ENCODE measurements around the gene CASP7. TPM values are rescaled to one million over a fixed set of nuclear protein-coding genes. Genes with fewer than 3 reads are reported as not detected.

The CASP7 gene
- total RNA-seq, 1 experiment from 2014 or later, result 38.2 TPM

DNA sequence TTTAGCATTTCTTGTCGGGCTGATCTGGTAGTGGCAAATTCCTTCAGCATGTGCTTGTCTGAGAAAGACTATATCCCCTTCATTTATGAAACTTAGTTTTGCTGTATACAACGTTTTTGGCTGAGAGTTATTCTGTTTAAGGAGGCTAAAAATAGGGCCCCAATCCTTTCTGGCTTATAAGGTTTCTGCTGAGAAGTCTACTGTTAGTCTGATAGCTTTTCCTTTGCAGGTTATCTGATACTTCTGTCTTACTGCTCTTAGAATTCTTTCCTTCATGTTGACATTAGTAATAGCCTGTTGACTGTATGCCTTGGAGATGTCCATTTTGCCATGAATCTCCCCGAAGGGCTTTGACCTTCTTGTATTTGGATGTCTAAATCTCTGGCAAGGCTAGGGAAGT lies 9.9 kb downstream of the CASP7 start:
- POLR2A ChIA-PET, result no interaction called here
- DNase-seq (ENCODE audit: low read depth, low spot score) (no peak), ATAC-seq (no peak)
- CTCF ChIA-PET, result no interaction called here
- Histone ChIP-seq H3K36me3 (ENCODE audit: control insufficient read depth, insufficient read depth, low read length) (no peaks in the 10 kb centered on the region), H3K9me3 (ENCODE audit: control insufficient read depth, insufficient read depth, low read depth, low read length) (peaks cover 20% of the 10 kb centered on the region; the same call in 1 of the 2 replicates), H3K27ac (ENCODE audit: low read length) (no peak overlapping the region), H3K4me1 (ENCODE audit: control insufficient read depth, insufficient read depth, low read length) (no peaks in the 10 kb centered on the region), H3K27me3 (ENCODE audit: control insufficient read depth, insufficient read depth, low read length) (no peaks in the 10 kb centered on the region), H3K4me3 (ENCODE audit: low read depth in 2 of 2, low read length in 2 of 2) (no peak overlapping the region)
- TF ChIP-seq TCF7L2 (IDR thresholded peaks at IDR 0.05; ENCODE audit: low read depth, low read length) (no peak), REST (IDR thresholded peaks at IDR 0.05; ENCODE audit: insufficient read depth in 1 of 2, low read depth in 2 of 2, low read length in 1 of 2) (no peak), SIN3A (IDR thresholded peaks at IDR 0.05; ENCODE audit: borderline replicate concordance, insufficient read depth, low read depth, low read length) (no peak), POLR2AphosphoS5 (IDR thresholded peaks at IDR 0.05; ENCODE audit: low read depth, low read length) (no peak), CTCF (IDR thresholded peaks at IDR 0.05) (no peak)
- intact Hi-C loops (cut with micrococcal nuclease; ENCODE audit: unreplicated experiment), result no loop called here
- BruUV-seq (replicated peaks), result no TSS peak
- in situ Hi-C loops (cut with HindIII; ENCODE audit: low pct_unique_long_range_greater_than_20kb, low sequenced_read_pairs), result no loop called here

DNA sequence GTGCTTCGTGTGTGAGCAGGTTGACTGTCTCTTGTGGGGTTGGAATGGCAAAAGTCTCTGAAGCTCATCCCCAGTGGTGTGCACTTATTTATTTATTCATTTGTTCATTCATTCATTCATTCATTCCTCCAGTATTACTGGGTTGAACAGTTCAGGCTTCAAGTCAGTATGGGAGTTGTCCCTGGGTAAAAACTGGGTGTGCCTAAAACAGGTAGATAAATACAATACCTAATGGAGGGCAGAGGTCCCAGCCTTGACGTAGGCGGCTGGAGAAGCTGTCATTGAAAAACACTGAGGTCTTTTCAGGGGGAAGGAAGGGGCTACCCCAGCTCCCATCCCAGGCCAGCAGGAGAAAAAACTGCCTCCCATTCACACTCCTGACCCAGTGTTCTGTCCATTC lies 11.0 kb downstream of the CASP7 start:
- H3K27me3 ChIP-seq (ENCODE audit: control insufficient read depth, insufficient read depth, low read length), result no peaks in the 10 kb centered on the region
- H3K36me3 ChIP-seq (ENCODE audit: control insufficient read depth, insufficient read depth, low read length), result no peaks in the 10 kb centered on the region
- intact Hi-C loops (cut with micrococcal nuclease; ENCODE audit: unreplicated experiment) (no loop called here), in situ Hi-C loops (cut with HindIII; ENCODE audit: low pct_unique_long_range_greater_than_20kb, low sequenced_read_pairs) (no loop called here)
- no peak overlapping the region for H3K4me3 ChIP-seq (ENCODE audit: low read depth in 2 of 2, low read length in 2 of 2)
- peaks cover 18% of the 10 kb centered on the region; the same call in 1 of the 2 replicates for H3K9me3 ChIP-seq (ENCODE audit: control insufficient read depth, insufficient read depth, low read depth, low read length)
- BruUV-seq (replicated peaks), result no TSS peak
- TF ChIP-seq SIN3A (IDR thresholded peaks at IDR 0.05; ENCODE audit: borderline replicate concordance, insufficient read depth, low read depth, low read length) (no peak), TCF7L2 (IDR thresholded peaks at IDR 0.05; ENCODE audit: low read depth, low read length) (no peak), CTCF (IDR thresholded peaks at IDR 0.05) (no peak), POLR2AphosphoS5 (IDR thresholded peaks at IDR 0.05; ENCODE audit: low read depth, low read length) (no peak), REST (IDR thresholded peaks at IDR 0.05; ENCODE audit: insufficient read depth in 1 of 2, low read depth in 2 of 2, low read length in 1 of 2) (no peak)
- ATAC-seq, result no peak
- DNase-seq (ENCODE audit: low read depth, low spot score), result no peak
- no peaks in the 10 kb centered on the region for H3K4me1 ChIP-seq (ENCODE audit: control insufficient read depth, insufficient read depth, low read length)
- no peak overlapping the region for H3K27ac ChIP-seq (ENCODE audit: low read length)
- POLR2A ChIA-PET, result no interaction called here
- CTCF ChIA-PET, result interaction anchor here (0.8 kb wide), 1 partner anchor 101 kb away, joined by 3 read pairs; no protein-coding TSS in a partner anchor

All from Panc1 (cell line).